Subcutaneous adipose tissue (tissue), 4 donors: ENCODE data around the gene OTX1. TPM values are rescaled to one million over a fixed set of nuclear protein-coding genes. Genes with fewer than 3 reads are reported as not detected.

Source experiments
- total RNA-seq, 4 donors: library from RNA; depleted of rRNA; stranded (reverse); fragments of >200 nt; gene quantifications; one replicate each; pipeline ENCODE4 v1.1.0, GENCODE V29; 2016
- TF ChIP-seq, protein P1 (sequence below): fragments of 450-650 bp; IDR thresholded peaks from one replicate; pipeline ENCODE4 v1.5.1; 2016; ENCODE audit warnings: low read depth, mild to moderate bottlenecking, control low read depth, antibody characterized with exemption, moderate library complexity

Gene OTX1
- total RNA-seq, 4 donors from 2014 or later: not detected

DNA sequence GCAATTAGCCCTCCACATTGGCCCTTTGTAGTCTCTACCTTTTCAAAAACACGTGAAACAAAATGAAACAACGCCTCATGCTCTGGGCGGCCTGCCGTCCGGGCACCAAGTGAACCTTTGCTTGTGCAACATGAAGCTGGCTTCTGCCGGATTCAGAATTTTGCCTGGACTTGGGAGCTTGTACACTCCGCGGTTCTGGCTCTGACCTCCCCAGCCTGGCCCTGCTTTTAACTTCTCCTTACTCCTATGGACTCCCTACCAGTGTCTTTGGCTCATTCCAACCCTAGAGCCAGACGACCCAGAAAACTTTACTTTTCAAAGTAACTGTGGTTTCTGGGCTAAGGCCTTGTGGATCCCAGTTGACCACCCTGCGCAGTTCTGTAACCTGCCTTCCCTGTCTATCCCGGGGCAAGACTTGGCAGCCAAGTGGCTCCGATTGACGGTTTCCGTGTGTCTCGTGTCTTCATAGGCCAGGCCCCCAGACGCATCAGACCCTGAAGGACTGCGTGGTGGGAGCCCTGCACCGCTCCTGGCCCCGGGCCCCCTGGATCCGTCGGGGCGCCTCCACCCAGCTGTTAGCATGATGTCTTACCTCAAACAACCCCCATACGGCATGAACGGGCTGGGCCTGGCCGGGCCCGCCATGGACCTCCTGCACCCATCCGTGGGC is 1.9 kb downstream of the OTX1 start:
- TF ChIP-seq, protein P1, sequence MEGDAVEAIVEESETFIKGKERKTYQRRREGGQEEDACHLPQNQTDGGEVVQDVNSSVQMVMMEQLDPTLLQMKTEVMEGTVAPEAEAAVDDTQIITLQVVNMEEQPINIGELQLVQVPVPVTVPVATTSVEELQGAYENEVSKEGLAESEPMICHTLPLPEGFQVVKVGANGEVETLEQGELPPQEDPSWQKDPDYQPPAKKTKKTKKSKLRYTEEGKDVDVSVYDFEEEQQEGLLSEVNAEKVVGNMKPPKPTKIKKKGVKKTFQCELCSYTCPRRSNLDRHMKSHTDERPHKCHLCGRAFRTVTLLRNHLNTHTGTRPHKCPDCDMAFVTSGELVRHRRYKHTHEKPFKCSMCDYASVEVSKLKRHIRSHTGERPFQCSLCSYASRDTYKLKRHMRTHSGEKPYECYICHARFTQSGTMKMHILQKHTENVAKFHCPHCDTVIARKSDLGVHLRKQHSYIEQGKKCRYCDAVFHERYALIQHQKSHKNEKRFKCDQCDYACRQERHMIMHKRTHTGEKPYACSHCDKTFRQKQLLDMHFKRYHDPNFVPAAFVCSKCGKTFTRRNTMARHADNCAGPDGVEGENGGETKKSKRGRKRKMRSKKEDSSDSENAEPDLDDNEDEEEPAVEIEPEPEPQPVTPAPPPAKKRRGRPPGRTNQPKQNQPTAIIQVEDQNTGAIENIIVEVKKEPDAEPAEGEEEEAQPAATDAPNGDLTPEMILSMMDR: no peak

DNA sequence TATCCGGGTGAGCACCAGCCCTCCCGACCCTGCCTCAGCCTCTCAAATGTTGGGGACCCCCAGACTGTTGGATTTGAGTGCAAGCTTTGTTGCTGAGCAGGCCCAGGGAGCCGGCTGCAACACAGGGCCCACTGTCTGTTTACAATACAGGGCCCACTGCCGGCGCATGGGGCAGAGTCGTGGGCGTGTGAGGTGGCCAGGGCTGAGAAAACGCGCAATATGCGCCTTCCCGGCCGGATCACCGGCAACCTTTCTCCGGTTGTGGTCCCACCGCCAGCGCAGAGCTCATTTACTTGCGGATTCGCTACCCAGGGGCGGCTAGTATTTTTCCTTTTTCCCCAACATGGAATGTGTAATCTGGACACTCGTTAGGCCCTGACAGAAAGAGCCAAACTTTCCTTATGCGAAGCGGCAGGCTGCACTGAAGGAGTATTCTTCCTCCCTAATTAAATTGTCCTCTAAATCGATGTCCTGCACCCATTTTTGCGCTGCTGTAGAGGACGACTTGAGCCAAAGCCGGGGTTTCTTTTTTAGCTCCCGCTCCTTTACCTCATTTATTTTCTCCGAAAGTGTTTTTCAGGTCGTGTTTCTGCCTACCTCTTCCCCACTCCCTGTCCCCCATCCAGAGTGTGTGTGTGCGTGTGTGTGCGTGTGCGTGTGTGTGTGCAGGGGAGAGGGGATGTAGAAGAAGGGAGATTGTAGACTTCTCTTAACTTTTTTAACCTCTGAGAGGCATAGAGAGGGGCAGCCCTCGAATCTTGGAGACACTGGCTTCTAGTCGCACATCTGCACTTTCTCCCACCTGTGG is 2.7 kb downstream of the OTX1 start:
- TF ChIP-seq, protein P1: no peak

DNA sequence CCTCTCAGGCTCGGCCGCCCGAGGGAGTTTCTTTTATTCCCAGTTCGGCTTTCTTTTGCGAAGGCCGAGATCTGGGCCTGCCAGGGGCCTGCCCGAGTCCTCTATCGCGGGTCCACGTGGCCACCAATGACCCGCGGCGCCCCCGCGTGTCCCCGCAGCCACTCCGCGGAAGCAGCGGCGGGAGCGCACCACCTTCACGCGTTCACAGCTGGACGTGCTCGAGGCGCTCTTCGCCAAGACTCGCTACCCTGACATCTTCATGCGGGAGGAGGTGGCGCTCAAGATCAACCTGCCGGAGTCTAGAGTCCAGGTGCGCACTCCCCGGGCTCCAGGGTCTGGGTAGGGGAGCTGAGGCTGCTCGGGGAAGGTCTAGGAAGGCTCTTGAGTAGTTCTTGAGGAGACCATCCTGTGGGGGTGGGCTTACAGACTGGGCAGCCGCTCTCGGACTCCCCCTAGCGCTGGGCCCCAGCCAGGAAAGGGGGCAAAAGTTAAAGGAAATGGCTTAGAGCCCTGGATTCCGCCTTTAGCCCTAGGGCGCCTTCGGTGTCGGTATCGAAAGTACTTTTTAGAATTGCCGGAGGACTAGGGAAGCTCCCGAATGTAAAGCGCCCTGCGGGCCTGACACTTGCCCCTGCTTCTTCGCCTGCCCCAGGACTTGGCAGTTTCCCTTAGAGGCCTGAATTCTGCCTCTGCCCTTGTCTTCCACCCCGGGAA is 3.4 kb downstream of the OTX1 start:
- TF ChIP-seq, protein P1: no peak

DNA sequence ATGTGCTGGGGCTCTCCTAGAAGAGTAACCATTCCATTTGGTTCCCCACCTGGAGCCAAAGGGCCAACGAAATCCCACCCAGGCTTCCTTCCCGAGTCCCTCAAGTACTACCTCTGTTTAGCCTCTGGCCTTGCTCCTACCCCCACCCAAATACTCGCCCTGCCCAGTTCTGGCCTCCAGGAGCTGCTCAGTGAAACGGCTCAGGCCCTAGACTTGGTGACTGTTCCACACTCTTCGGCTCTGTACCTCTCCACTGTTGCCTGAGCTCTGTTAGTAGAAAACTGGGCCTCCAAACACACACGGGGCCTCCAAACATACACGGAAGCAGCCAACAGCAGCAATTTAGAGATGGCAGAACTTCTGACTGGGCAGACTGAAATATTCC is 4.2 kb downstream of the OTX1 start:
- TF ChIP-seq, protein P1: no peak

DNA sequence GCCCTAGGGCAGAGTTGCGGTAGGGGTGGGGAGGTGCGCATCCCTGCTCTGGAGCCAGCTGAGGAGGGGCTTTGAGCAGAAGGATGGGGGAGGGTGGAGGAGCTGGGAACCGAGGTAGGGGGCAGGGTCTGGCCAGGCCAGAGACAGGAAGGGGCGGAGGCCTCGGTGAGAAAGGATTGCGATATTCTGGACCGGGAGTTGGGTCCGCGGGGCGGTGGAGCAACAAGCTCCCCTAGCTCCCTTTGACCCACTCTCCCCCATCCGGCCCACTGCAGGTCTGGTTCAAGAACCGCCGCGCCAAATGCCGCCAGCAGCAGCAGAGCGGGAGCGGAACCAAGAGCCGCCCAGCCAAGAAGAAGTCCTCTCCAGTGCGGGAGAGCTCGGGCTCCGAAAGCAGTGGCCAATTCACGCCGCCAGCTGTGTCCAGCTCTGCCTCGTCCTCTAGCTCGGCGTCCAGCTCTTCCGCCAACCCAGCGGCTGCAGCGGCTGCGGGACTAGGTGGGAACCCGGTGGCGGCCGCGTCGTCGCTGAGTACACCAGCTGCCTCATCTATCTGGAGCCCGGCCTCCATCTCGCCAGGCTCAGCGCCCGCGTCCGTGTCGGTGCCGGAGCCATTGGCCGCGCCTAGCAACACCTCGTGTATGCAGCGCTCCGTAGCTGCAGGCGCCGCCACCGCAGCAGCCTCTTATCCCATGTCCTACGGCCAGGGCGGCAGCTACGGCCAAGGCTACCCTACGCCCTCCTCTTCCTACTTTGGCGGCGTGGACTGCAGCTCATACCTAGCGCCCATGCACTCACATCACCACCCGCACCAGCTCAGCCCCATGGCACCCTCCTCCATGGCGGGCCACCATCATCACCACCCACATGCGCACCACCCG is 4.8 kb downstream of the OTX1 start:
- TF ChIP-seq, protein P1: no peak

DNA sequence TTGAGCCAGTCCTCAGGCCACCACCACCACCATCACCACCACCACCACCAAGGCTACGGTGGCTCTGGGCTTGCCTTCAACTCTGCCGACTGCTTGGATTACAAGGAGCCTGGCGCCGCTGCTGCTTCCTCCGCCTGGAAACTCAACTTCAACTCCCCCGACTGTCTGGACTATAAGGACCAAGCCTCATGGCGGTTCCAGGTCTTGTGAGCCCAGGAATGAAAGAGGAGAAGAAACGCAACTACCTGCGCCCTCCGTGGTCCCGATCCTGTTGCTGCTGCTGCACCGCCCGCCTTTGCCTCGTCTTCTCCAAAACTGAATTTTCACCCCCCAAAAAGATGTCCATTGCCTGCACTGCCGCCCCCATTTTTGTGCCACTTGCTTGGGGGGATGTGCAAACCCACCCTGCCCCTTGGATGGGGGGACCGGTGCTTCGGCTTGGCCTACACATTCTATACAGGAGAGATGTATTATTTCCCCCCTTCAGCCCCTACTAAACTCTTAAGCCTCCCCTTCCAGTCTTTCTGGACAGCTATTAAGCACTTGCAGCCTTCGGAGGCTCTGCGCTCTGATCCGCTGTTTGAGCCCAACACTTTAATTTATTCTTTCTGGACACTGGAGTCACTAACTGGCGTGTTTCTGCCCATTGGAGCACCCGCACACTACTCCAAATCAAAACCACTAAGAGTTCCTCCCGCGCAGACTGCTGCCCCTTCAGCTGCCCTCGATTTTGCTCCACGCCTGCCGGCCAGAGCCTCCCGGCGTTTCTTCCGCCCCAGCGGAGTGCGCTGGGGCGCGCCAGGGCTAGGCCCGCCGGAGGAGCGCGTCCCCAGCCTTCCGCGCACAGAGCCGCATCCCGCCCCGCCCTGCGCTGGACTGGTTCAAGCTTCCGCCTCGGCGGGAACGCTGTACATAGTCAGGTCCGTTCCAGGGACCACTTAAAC is 5.7 kb downstream of the OTX1 start:
- TF ChIP-seq, protein P1: no peak
